GM19455 (cell line): ENCODE data around the gene FBXW9.
A peak's percentile ranks its signal among the peaks of the same experiment; 100 is the strongest.
"Not testable (repeated sequence)": the region's sequence is repeated elsewhere in the genome, so short reads cannot be mapped to it uniquely, and the experiment has no call there.

Source experiments
- ATAC-seq: cut with Tn5 transposase; IDR thresholded peaks from one replicate; pipeline ENCODE4 v1.9.1; 2021; ENCODE audit not compliant: unreplicated experiment

The FBXW9 gene

GRCh38 chr19:12681074-12681987 is 15.1 kb downstream of the FBXW9 start, which contains the start of gene DHPS:
TSS of gene DHPS (minus strand) at chr19:12681880. CDS start at chr19:12681766, 114 bp downstream.
- ATAC-seq = peak; percentile 65

GRCh38 chr19:12680034-12680433 is 16.4 kb downstream of the FBXW9 start:
- no peak for ATAC-seq

- not testable (repeated sequence) for ATAC-seq
Observed at GRCh38 chr19:12678039-12678438, 18.4 kb downstream of the FBXW9 start.

GRCh38 chr19:12676928-12677327 is 19.5 kb downstream of the FBXW9 start:
- ATAC-seq = no peak

DNA sequence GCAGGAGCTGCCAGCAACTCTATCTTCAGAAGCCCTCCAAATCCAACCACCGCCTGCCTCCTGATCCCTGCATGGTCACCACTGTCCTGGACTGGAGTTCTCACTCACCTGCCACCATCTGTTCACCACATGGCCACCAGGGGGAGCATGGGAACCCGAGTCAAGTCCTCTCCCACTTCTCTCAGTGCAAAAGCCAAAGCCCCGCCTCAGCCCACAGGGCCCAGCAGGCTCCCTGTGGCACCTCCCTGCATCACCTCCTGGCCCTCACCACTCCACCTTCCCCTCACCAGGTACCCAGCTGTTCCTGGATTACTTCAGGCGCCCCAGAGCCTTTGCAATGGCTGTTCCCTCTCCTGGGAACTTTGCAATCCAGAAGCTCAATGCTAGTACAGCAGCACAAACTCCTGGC is 20.0 kb downstream of the FBXW9 start:
- ATAC-seq = no peak

DNA sequence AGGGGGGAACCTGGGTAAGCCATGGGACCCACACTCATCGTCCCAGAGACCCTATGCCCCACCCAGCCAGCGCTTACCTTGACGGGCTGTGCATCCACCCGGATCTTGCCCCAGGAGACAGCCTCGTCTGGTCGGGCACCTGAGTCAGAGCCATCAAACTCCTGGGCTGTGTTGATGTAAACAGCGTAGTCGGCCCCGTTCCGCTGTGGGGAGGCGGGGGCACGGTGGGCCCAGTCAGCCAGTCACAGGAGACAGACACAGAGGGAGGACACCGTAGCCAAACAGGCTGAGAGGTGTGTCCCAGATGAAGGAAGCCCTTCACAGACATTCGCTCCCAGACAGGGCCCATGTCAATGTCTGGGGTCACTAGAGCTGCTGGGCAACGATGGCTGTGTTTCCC is 20.5 kb downstream of the FBXW9 start:
- no peak for ATAC-seq

GRCh38 chr19:12675399-12675798 is 21.0 kb downstream of the FBXW9 start:
- no peak for ATAC-seq

DNA sequence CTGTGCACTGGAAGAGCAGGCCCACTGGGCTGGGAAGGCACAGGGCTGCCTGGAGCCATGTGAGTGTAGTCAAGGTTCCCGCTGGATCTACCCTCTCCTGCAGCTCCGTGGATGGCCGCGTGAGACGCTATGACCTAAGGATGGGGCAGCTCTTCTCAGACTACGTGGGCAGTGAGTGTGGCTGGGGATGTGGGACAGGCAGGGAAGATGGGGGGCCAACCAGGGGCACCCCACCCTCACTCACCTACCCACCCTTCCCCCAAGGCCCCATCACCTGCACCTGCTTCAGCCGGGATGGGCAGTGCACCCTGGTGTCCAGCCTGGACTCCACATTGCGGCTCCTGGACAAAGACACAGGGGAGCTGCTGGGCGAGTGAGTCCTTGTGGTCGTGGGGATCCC is 23.7 kb downstream of the FBXW9 start:
- no peak for ATAC-seq

GRCh38 chr19:12670159-12670928 is 26.1 kb downstream of the FBXW9 start:
- no peak for ATAC-seq

- ATAC-seq = no peak
Observed at GRCh38 chr19:12669270-12670158, 26.9 kb downstream of the FBXW9 start.

GRCh38 chr19:12668932-12669269 is 27.5 kb downstream of the FBXW9 start:
- ATAC-seq = no peak

DNA sequence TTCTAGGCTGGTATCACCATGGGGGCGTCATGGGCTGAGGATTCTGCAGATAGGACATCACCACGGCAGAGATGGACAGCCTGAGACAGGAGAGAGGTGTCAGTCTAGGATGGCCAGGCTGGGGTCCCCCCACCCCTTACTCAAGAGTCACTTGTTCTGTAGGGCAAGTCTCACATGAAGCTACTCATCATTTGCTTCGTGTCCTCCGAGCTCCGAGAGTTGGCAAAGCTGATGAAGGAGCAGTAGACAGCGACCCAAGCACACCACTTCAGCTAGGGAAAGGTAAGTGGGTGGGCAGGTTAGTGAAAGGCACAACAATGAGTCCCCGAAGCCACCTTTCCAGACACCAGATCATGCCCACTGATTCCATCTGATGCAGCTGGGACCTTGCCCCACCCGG is 28.1 kb downstream of the FBXW9 start:
- no peak for ATAC-seq

- no peak for ATAC-seq
Observed at GRCh38 chr19:12667731-12668302, 28.6 kb downstream of the FBXW9 start.

DNA sequence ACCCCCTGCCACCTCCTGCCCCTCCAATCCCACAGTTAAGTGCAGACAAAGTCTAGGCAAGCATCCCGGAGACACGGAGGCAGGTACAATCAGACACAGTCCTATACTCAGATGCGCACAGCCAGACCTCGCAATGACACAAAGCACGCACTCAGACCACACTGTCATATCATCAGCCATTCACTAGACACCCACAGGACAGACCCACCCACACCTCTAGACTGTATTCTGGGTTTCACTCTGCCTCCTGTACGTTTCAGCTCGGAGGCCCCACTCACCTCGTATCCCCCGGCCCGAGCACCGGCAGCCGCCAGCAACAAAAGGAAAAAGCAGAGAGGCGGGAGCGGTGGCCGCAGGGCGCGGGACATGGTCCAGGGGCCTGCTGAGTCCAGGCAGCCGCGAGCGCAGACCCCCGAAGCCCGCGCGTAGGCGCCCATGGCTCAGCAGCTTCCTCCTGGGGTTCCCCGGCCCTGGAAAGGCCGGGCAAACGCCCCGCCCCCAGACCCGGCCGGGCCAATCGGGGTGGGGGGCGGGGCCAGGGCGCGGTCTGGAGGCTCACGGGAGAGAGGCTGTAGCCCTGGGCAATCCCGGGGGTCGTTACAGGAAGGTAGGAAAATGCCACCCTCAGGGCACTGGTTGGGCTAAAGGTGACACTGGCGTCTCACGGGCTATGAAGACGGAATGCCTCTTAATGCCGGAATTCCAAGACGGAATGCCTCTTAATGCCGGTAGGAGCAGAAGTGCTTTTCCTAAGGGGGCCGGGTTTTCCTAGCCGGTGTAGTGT is 30.0 kb downstream of the FBXW9 start, which contains the start of the genes MAN2B1 and WDR83:
TSS of gene MAN2B1 (minus strand) at position 478 of the 784 bp plus-strand sequence. CDS start at position 437, 41 bp downstream.
TSS of gene WDR83 (plus strand) at position 543 of the 784 bp plus-strand sequence. CDS start 2,984 bp downstream, outside the sequence.
- ATAC-seq = peak; percentile 58

DNA sequence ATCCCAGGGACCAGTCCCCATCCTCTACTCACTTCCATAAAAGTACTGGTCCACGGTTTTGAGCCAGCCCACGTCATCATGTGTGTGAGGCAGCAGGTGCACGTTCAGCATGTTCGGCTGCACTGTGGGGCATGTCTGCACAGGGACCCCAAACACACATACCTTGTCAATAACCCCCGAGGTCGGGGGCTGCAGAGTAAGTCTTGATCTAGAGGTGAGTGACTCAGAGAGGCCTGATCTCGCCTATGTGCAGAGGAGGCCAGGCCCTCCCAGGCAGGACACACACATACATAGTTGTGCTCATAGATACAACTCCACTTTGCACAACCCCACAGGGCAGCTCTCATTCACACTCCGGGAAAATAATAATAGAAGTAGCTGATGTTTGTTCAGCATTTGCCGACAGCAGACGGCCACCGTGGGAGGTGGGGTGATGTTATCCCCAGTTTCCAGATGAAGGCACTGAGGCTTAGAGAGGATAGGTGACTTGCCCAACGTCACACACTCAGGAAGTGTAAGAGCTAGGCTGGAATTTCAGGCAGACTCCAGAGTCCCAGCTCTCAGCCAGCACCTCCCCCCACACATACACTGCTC is 30.7 kb downstream of the FBXW9 start:
- no peak for ATAC-seq

- no peak for ATAC-seq
Observed at GRCh38 chr19:12665281-12665573, 31.2 kb downstream of the FBXW9 start.

DNA sequence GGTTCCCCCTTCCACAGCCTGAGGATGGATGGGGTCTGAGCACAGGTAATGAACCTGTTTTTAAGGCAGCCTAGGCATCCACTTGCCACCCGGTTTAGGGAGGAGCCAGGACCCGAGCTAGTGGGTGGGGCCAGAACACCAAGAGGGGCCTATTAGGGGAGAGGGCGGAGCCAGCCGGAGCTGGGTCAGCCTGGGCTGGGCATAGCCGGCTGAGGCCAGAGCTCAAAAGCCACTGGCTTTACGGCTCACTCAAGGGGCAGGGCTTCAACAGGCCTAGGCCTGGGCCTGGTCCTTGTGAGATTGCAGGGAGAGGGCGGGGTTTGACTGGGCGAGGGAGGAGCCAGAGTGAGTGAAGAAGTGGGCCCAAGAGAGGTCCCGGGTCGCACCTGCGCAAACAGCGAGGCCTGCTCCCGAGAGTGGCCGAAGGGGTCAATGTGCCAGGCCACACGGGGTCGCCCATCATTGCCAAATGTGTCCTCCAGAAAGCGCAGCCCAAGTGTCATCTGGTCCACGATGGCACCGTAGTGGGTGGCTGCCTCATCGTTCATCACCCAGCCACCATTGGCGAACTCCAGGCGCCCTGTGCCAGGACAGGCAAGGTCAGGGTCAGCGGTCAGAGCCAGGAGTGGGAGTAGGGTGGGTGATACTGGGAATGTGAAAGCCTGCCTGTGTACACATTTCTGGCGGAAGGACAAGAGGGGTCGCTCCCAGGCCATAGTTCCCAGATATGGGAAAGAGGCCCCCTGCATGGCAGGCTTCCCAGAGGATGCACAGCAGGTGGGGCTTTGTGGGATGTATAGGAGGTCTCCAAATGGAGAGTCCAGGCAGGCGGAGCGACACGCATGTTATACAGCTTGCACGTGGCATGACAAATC is 31.8 kb downstream of the FBXW9 start:
- ATAC-seq = no peak

DNA sequence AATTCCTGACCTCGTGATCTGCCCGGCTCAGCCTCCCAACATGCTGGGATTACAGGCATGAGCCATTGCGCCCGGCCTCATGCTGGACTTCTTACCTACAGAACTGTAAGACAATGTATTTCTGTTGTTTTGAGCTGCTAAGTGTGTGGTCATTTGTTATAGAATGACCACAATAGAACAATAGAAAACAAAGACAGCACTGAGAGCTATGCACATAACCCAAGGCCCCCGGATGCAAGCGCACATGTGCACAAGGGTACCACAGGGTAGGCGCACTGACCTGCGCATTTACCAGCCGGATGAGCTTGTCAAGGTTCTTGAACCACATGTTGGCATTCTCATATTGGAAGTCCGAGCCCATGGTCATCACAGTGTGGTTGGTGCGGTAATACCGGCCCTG is 35.5 kb downstream of the FBXW9 start:
- ATAC-seq = no peak

DNA sequence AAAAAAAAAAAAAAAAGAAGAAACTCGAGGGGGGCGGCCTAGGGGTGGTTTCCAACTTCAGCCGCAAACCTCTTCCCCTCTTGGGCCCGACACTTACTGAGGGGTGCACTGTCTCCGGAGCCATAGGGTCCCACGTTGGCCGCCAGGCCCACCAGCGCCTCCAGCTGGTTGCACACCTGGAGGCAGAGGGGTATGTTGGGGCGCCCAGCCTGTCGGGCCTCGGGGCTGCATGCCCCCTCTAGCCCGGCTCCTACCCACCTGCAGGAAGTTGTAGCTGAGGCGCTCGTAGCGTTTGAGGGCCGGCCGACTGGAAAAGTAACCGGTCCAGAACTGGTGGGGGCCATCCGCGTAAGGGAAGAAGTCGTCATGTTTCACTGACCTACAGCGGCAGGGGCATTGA is 38.5 kb downstream of the FBXW9 start:
- ATAC-seq = no peak
